GM10266 (cell line): Measurements from ENCODE around the gene PDZD2.

Experiments
- DNase-seq: peaks from one replicate; pipeline ENCODE4 v3.0.0; 2012; ENCODE audit errors: extremely low spot score
- CTCF ChIP-seq: IDR thresholded peaks from 2 replicates; pipeline ENCODE4 v1.5.1; 2012; ENCODE audit warnings: mild to moderate bottlenecking, low read depth; ENCODE audit not compliant: control insufficient read depth, insufficient read depth; ENCODE audit errors: missing control alignments

Gene PDZD2

GRCh38 chr5:32130865-32131264, 491.9 kb downstream of the PDZD2 start:
- no peak for DNase-seq
- no peak for TF ChIP-seq CTCF

- no peak for TF ChIP-seq CTCF
Measured at GRCh38 chr5:32131604-32132003, 492.7 kb downstream of the PDZD2 start.

DNA sequence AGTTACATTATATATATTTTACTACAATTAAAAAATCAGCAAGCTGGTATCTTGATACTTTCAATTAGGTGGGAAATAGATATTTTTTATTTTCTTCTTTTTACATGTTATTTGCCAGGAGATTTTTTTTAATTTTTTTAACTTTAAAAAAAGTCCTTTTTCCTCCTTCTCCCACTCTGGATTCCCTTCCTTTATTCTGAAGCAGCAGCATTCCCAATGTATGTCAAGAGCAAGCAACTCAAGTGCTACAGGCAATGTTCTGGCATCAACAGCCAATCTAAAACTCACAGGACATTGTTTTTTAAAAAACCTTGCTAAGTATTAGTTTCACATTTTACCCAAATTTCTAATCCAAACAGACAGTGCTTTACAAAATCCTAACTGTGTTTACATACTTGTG, 493.8 kb downstream of the PDZD2 start:
- TF ChIP-seq CTCF, result no peak
- no peak for DNase-seq

More at GRCh38 chr5:32131604-32132003, 492.7 kb downstream of the PDZD2 start:
- DNase-seq, result no peak

DNA sequence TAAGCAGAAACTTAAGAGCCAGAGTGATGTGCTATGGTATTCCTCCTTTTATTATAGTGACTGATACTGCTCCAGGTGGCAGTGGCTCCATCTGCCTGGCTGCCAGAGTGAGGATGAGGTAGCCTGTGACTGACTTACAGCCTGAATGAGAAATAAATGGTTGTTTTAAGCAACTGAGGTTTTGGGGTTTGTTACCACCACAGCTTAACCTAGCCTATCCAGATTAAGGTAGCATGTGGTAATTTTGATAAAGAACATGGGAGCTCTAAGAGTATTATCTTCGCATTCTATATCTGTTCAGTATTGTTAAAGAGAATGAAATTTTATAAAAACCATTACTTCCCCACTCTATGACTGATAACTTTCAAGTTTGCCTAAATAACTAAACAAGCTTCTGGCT, 496.2 kb downstream of the PDZD2 start:
- DNase-seq, result no peak
- TF ChIP-seq CTCF, result no peak

DNA sequence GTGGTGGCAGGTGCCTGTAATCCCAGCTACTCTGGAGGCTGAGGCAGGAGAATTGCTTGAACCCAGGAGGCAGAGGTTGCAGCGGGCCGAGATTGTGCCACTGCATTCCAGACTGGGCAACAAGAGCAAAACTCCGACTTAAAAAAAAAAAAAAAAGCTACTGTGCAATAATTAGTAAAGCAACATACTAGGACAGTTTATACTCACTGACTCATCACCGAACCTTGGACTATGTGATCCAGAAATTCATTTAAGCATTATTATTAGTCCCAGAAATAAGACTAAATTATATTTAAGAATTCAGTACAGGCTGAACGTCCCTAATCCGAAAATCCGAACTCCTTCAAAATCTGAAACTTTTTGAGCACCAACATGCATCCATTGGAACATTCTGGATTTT, 497.4 kb downstream of the PDZD2 start:
- no peak for DNase-seq

DNA sequence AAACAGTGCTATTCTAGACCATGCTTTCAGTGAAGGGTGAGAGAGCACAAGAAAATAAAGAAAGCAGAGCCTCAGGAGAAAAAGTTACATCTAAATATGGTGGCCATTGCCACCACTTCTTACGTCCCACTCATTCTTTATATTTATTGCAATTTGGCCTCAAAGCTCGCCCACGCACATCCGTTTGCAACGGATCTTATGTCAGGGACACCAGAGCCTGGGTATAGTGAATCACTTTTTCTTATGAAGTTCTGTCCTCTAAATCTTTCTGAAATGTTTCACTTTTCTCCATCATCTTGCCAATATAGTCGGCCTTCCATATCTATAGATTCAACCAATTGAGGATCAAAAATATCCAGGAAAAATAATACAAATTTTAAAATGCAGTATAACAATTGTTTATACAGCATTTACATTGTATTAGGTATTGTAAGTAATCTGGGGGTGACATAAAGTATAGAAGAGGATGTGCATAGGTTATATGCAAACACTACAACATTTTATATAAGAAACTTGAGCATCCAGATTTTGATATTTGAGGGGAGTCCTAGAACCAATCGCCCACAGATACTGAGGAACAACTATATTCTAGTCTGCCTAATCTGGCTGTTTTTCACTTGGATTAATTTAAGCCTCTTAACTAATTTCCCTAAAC, 500.0 kb downstream of the PDZD2 start:
- no peak for TF ChIP-seq CTCF
- DNase-seq, result no peak

More for the DNA sequence above, 497.4 kb downstream of the PDZD2 start:
- no peak for TF ChIP-seq CTCF

GRCh38 chr5:32143617-32144377, 504.9 kb downstream of the PDZD2 start:
- no peak for TF ChIP-seq CTCF
- DNase-seq, result no peak
